ENCODE measurements around the gene SLC9A3. TPM values are rescaled to one million over a fixed set of nuclear protein-coding genes. Genes with fewer than 3 reads are reported as not detected.

The SLC9A3 gene
- total RNA-seq, 4 donors from 2014 or later, result 5.9 to 8.2 (median 7.6) TPM

DNA sequence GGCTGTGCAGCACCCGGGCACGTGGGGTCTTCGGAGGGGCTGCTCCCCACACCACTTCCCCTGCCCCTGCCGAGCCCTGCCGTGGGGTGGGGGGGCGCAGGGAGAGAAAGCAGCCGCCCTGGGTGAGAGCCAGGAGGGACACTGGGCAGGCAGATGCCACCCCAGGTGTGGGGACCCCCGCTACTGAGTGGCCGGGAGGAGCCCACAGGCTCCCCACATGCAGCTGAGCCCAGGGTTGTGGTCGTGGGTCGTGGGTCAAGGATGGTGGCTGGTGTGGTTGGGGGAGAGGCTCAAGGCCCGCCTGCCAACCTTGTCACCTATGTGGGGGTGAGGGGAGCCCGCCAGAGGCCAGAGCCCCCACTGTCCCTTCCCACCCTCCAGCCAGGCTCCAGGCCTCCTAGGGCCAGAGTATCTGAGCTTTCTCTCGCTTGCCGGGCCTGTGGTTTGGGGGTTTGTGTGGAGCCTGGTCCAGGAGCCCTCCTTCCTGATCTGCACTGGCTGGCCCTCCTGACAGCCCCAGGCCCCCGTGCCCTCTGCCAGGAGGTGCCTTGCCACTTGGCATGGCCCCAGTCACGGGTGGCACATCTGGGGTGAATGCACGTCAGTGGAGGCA, 45.8 kb downstream of the SLC9A3 start:
- H3K36me3 ChIP-seq, result no peaks in the 10 kb centered on the region
- no peak overlapping the region for H3K27ac ChIP-seq
- no peak for DNase-seq
- no peaks in the 10 kb centered on the region for H3K9me3 ChIP-seq
- no peak overlapping the region for H3K4me3 ChIP-seq (replicated peaks in 1 of 3)
- TF ChIP-seq POLR2A (IDR thresholded peaks at IDR 0.05), result no peak
- TF ChIP-seq, protein P1, sequence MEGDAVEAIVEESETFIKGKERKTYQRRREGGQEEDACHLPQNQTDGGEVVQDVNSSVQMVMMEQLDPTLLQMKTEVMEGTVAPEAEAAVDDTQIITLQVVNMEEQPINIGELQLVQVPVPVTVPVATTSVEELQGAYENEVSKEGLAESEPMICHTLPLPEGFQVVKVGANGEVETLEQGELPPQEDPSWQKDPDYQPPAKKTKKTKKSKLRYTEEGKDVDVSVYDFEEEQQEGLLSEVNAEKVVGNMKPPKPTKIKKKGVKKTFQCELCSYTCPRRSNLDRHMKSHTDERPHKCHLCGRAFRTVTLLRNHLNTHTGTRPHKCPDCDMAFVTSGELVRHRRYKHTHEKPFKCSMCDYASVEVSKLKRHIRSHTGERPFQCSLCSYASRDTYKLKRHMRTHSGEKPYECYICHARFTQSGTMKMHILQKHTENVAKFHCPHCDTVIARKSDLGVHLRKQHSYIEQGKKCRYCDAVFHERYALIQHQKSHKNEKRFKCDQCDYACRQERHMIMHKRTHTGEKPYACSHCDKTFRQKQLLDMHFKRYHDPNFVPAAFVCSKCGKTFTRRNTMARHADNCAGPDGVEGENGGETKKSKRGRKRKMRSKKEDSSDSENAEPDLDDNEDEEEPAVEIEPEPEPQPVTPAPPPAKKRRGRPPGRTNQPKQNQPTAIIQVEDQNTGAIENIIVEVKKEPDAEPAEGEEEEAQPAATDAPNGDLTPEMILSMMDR (IDR thresholded peaks at IDR 0.05), result no peak
- intact Hi-C loops (cut with DNase I), result no loop called here
- WGBS, 2 donors, result 79 to 80% methylated on average over 7 to 15 of the region's 18 CpGs
- peaks cover 17% of the 10 kb centered on the region for H3K27me3 ChIP-seq
- H3K4me1 ChIP-seq, result peaks cover 8 to 10% of the 10 kb centered on the region in 2 donors

DNA sequence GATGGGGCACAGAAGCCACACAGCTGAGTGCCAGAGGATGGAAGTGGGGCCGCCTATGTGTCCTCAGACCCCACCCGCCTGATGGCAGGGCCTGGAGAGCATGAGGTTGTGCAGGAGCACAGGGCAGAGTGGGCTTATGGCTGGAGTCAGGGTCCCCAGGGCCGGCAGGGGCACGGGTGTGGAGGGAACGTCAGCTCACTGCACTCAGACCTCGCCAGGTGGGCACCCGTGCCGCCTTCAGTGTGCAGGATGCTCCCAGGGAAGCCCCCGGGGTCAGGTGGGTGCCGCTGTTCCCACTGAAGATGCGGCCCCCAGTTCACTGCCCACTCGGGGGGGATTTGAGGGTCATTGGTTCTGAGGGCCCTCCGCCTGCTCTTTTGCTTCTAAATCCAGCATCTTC, 46.4 kb downstream of the SLC9A3 start:
- Histone ChIP-seq H3K27me3 (peaks cover 17% of the 10 kb centered on the region), H3K4me3 (replicated peaks in 1 of 3) (no peak overlapping the region), H3K9me3 (no peaks in the 10 kb centered on the region), H3K36me3 (no peaks in the 10 kb centered on the region), H3K27ac (no peak overlapping the region), H3K4me1 (peaks cover 8 to 10% of the 10 kb centered on the region in 2 donors)
- 87 to 90% methylated on average over 2 to 11 of the region's 13 CpGs for WGBS, 2 donors
- intact Hi-C loops (cut with DNase I), result no loop called here
- no peak for TF ChIP-seq POLR2A (IDR thresholded peaks at IDR 0.05)
- TF ChIP-seq, protein P1 (IDR thresholded peaks at IDR 0.05), result no peak
- no peak for DNase-seq

DNA sequence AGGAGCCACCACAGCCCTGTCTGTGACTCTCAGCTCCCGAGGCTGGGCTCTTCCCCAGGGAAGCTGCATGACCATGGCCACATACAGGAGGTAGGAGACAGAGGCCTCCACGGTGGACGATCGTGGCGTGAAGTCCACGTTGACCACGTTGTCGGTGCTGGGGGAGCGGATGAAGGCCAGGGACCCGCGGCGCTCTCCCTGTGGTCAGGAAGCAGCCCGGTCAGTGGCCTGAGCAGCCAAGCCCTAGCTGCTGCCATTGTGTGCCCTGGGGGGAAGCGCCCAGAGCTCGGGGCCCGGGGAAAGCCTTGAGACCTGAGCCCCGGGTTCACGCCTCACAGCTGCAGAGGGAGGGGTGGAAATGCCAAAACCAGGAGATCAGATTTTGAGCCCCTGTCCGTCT, 47.0 kb downstream of the SLC9A3 start:
- H3K27ac ChIP-seq, result no peak overlapping the region
- peaks cover 10 to 13% of the 10 kb centered on the region in 2 donors for H3K4me1 ChIP-seq
- WGBS, 2 donors, result 74 to 79% methylated on average over 15 to 16 of the region's 19 CpGs
- no peak for DNase-seq
- no peaks in the 10 kb centered on the region for H3K36me3 ChIP-seq
- H3K27me3 ChIP-seq, result peaks cover 17% of the 10 kb centered on the region
- intact Hi-C loops (cut with DNase I), result no loop called here
- H3K4me3 ChIP-seq (replicated peaks in 1 of 3), result no peak overlapping the region
- no peaks in the 10 kb centered on the region for H3K9me3 ChIP-seq
- TF ChIP-seq POLR2A (IDR thresholded peaks at IDR 0.05), result no peak
- TF ChIP-seq, protein P1 (IDR thresholded peaks at IDR 0.05), result no peak

DNA sequence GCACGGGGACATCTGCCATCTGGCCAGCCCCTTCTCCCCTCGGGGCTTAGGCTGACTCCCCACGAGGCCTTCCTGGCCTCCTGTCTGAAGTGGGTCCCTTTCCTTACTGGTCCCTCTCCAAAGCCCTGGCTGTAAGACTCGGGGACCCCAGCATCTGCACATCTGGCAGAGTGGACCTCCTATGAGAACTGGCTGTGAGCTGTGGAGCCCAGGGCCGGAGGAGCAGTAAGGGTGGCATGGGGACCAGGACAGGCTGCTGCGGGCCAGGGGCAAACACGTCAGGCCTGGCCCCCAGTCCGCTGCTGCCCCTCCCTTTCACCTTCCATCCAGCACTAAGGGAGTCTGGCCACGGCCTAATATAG, 47.5 kb downstream of the SLC9A3 start:
- Histone ChIP-seq H3K27me3 (peaks cover 17% of the 10 kb centered on the region), H3K4me3 (replicated peaks in 1 of 3) (no peak overlapping the region), H3K4me1 (peaks cover 15 to 17% of the 10 kb centered on the region in 2 donors), H3K9me3 (no peaks in the 10 kb centered on the region), H3K36me3 (no peaks in the 10 kb centered on the region), H3K27ac (no peak overlapping the region)
- intact Hi-C loops (cut with DNase I), result no loop called here
- TF ChIP-seq POLR2A (IDR thresholded peaks at IDR 0.05), result no peak
- TF ChIP-seq, protein P1 (IDR thresholded peaks at IDR 0.05), result no peak
- DNase-seq, result no peak
- 75 to 79% methylated on average over 1 to 6 of the region's 9 CpGs for WGBS, 2 donors

DNA sequence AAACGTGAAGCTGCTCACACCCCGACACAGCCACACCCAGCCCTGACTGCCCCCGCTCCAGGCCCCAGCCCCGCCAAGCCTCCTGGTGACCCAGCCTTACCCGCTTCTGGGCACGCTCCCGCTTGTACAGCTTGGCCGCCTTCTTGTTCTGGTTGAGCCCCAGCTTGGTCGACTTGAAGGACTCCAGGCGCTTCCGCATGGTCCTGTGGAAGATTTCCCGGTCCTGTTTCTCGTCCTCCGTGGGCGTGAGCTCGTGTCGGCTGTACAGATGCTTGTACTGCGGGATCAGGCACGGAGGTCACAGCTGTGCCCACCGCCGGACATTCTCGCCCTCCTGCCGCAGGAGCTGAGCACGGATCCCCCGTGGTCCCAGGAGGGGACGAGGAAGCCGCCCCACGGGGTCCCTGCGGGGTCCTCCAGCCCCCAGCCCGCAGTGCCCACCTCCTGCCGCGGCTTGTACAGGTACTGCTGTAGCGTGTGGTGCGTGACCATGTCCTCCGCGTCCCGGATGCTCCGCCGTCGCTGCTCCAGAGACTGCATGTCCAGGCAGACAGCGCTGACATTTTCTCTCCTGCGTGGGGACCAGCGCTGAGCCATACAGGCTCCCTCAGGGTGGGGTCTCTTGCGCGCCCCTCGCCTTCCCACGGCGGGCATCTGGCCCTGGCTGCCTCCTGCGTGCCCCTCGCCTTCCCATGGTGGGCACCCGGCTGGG, 48.0 kb downstream of the SLC9A3 start:
- no peak overlapping the region for H3K27ac ChIP-seq
- no peak for TF ChIP-seq POLR2A (IDR thresholded peaks at IDR 0.05)
- TF ChIP-seq, protein P1 (IDR thresholded peaks at IDR 0.05), result no peak
- DNase-seq, result no peak
- 76 to 89% methylated on average over 25 to 39 of the region's 51 CpGs for WGBS, 2 donors
- H3K36me3 ChIP-seq, result no peaks in the 10 kb centered on the region
- intact Hi-C loops (cut with DNase I), result no loop called here
- H3K4me3 ChIP-seq (replicated peaks in 1 of 3), result no peak overlapping the region
- no peaks in the 10 kb centered on the region for H3K9me3 ChIP-seq
- H3K27me3 ChIP-seq, result peaks cover 17% of the 10 kb centered on the region
- H3K4me1 ChIP-seq, result peaks cover 20% of the 10 kb centered on the region in 2 donors
